Uterus (tissue), 2 donors: Measurements from ENCODE around the gene NDUFB11.

Source experiments
- POLR2A ChIP-seq, 2 donors: fragments of 450-650 bp; IDR thresholded peaks; one replicate each; pipeline ENCODE4 v1.6.1; 2016; ENCODE audit warnings: antibody characterized with exemption in 2 of 2, mild to moderate bottlenecking in 1 of 2, moderate library complexity in 1 of 2
- TF ChIP-seq, protein P1 (sequence below), 4 experiments: fragments of 200-600 bp in 2 of 4; fragments of 450-650 bp in 2 of 4; sonication (generic) in 2 of 4; IDR thresholded peaks; one replicate each; pipeline ENCODE4 v1.5.1; 2016 to 2019; ENCODE audit warnings: antibody characterized with exemption in 4 of 4, mild to moderate bottlenecking in 2 of 4, moderate library complexity in 1 of 4

DNA sequence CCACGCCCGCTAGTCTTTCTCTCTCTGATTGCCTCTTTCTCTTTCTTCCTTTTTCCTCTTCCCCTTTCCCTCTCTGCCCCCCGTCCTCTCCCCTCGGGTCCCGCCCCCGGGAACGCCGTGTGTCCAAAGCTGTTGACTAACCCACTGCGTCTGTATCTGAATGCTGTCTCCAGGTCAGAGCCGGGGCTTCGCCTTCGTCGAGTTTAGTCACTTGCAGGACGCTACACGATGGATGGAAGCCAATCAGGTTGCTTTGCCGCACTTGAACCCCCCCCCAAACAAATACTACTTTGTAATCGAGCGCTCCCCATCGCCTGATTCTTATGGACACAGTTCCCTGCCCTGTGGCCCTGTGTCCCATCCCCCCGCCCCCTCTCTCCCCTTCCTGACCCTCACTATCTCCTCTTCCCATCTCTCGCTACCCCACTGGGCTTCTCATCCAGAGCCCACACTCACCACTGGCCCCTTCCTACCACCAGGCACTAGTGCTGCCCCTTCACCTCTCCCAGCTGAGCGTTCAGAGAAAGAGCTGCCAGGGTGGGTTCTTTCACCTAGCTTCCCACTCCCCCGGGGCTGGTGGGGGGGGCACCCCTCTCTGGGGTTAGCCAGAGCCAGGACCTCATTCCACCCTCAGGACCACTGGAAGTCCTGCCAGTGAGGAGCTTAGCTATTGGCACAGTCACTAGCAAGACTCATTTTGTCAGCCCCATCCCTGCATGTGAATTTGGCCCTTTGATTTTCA, 30.5 kb upstream of the NDUFB11 start:
- TF ChIP-seq, protein P1, sequence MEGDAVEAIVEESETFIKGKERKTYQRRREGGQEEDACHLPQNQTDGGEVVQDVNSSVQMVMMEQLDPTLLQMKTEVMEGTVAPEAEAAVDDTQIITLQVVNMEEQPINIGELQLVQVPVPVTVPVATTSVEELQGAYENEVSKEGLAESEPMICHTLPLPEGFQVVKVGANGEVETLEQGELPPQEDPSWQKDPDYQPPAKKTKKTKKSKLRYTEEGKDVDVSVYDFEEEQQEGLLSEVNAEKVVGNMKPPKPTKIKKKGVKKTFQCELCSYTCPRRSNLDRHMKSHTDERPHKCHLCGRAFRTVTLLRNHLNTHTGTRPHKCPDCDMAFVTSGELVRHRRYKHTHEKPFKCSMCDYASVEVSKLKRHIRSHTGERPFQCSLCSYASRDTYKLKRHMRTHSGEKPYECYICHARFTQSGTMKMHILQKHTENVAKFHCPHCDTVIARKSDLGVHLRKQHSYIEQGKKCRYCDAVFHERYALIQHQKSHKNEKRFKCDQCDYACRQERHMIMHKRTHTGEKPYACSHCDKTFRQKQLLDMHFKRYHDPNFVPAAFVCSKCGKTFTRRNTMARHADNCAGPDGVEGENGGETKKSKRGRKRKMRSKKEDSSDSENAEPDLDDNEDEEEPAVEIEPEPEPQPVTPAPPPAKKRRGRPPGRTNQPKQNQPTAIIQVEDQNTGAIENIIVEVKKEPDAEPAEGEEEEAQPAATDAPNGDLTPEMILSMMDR (IDR thresholded peaks at IDR 0.05): no peak
- no peak for TF ChIP-seq POLR2A (IDR thresholded peaks at IDR 0.05)
